PC-3 (cell line): ENCODE data around the gene TMEM255B.

Source experiments
- EZH2 ChIP-seq: fragments of 300-600 bp; sonication (generic); IDR thresholded peaks from one replicate; pipeline ENCODE4 v1.6.1; 2017; ENCODE audit warnings: antibody characterized with exemption, mild to moderate bottlenecking, low read length; ENCODE audit not compliant: unreplicated experiment
- EZH2phosphoT487 ChIP-seq: fragments of 300-600 bp; sonication (generic); IDR thresholded peaks from 2 replicates; pipeline ENCODE4 v1.6.1; 2018; ENCODE audit warnings: mild to moderate bottlenecking, antibody characterized with exemption, low read length, borderline replicate concordance
- TF ChIP-seq, protein P1 (sequence below): fragments of 300-600 bp; sonication (generic); conservative IDR thresholded peaks from 2 replicates; pipeline ENCODE4 v1.5.1; 2017; ENCODE audit warnings: antibody characterized with exemption, low read depth, mild to moderate bottlenecking, low read length

- TF ChIP-seq, protein P1, sequence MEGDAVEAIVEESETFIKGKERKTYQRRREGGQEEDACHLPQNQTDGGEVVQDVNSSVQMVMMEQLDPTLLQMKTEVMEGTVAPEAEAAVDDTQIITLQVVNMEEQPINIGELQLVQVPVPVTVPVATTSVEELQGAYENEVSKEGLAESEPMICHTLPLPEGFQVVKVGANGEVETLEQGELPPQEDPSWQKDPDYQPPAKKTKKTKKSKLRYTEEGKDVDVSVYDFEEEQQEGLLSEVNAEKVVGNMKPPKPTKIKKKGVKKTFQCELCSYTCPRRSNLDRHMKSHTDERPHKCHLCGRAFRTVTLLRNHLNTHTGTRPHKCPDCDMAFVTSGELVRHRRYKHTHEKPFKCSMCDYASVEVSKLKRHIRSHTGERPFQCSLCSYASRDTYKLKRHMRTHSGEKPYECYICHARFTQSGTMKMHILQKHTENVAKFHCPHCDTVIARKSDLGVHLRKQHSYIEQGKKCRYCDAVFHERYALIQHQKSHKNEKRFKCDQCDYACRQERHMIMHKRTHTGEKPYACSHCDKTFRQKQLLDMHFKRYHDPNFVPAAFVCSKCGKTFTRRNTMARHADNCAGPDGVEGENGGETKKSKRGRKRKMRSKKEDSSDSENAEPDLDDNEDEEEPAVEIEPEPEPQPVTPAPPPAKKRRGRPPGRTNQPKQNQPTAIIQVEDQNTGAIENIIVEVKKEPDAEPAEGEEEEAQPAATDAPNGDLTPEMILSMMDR = no peak
- TF ChIP-seq EZH2phosphoT487 (no peak), EZH2 (no peak)
These were observed 2.1 kb downstream of the TMEM255B start for GRCh38 chr13:113761136-113761535.
